HTR-8/SVneo (cell line): Measurements from ENCODE around the gene GMPR.
"Not testable (repeated sequence)": the region's sequence is repeated elsewhere in the genome, so short reads cannot be mapped to it uniquely, and the experiment has no call there.

Experiments used
- DNase-seq: peaks from one replicate; pipeline ENCODE4 v3.0.0; 2011; ENCODE audit warnings: low spot score, mixed read lengths; ENCODE audit not compliant: insufficient read length
- FAIRE-seq: peaks from 2 replicates; lab custom pipeline; 2011; peaks lifted over from hg19 to GRCh38; lab: Jason Lieb, UNC

Gene GMPR

DNA sequence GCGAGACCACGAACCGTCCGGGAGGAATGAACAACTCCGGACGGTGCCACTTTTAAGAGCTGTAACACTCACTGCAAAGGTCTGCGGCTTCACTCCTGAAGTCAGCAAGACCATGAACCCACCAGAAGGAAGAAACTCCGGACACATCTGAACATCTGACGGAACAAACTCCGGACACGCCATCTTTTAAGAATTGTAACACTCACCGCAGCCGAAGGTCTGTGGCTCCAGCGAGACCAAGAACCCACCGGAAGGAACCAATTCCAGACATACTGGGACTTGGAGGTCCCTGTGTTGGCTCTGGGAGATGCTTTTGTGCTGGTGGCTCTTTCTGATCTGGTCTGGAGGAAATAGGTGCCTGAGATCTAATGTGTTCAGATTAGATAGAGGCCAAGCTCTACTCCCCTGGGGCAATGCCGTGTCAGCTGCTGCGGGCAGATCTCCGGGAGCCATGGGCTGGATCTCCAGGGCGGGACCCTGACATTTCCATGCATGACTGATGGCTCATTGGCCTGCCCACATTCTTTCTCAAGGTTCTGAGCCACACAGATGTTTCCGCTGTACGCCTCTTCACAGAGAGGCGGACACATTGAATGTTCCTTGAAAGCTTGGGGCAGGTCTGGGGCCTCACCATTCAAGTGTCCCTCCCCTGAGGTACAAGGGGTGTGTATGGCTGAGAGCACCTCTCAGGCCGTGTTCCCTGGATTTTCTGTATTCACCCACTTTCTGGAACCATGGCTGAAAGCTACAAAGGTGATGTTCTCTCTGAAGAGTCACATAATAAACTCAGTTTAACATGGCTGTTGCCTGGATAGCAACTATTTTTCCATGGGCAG is 29.3 kb downstream of the GMPR start:
- FAIRE-seq (no peak), DNase-seq (no peak)

- FAIRE-seq, DNase-seq: not testable (repeated sequence)
These were observed 31.2 kb downstream of the GMPR start for GRCh38 chr6:16269442-16270070.

DNA sequence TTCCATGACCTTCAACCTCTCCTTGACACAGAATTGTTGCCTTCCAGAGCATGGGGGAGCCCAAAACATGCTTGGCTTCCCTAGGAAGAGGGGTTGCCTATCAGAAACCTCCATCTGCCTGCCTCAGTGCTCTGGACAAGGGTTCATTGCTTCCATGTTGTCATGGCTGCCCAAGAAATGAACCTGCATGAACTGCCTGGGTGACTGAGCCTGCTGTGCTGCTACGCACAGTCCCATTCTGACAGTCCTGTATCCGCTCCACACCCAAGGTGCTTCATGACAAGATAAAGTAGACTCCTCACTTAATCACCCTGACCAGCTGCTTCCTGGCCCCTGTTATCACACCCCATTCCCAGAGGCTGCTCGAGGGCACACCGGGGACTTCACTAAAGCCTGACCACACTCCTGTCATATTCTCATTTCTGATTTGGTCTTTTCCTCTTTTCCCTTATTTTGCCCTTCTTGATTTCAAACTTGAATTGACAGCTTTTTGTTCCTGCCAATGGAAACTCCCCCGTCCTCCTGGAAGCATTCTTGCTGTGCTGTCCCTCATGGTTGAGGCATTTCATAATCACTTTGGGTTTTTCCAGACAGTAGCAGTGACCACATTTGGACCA is 31.9 kb downstream of the GMPR start:
- FAIRE-seq (no peak), DNase-seq (no peak)

DNA sequence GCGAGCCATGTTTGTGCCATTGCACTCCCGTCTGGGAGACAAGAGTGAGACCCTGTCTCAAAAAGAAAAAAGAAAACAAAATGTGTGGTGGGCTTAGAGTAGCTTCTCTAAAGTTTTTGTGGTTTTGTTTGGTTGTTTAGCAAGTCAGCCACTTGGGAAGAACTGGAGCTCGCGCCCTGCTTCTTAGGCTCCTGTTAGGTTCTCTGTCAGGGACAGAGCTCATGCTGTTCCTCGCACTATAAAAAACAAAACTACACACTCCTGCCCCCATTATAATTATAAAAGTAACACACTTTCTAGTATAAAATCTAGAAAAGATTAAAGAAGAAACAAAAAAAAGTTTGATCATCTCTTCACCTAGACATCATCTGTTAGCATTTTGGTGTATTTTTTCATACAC is 33.0 kb downstream of the GMPR start:
- no peak for FAIRE-seq
- no peak for DNase-seq

GRCh38 chr6:16272201-16272600 is 33.8 kb downstream of the GMPR start:
- DNase-seq (no peak), FAIRE-seq (no peak)

DNA sequence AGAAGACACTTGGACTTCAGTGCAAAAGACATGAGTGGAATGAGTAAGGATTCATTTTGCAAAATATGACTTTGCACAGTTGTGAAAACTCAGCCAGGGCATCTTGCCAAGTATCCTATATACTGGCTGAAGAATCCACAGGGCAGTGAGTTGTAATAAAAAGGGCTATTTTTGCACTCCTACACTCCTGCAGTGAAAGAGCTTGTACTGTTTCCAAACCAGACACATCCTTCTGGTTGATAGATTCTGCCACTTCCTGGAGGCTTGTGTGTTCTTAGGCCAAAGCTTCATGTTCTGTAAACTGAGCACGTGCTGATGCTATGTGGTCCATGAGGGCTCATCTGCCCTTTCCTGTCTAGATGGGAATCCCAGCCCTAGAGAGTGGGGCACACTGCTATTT is 34.9 kb downstream of the GMPR start:
- FAIRE-seq = no peak
- DNase-seq = no peak

DNA sequence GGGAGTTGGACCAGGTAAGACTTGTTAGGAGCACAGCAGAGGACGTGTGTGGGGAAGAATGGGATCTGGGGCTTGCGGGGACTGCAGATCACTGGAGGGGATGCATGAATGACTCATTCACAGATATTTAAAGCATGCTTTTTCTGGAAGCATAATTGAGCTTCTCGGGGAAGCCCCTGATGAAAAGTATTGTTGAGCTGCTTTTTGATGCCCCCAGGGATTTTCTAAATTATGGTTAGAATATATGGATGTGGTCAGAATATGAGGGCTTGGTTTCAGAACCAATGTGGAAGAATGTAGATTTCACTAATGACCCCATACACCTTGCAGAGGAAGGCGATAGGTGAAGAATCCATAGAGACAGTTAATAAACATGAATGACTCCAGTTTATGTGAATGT is 36.1 kb downstream of the GMPR start:
- DNase-seq = no peak
- no peak for FAIRE-seq

GRCh38 chr6:16274885-16275589 is 36.6 kb downstream of the GMPR start:
- DNase-seq (no peak), FAIRE-seq (no peak)

DNA sequence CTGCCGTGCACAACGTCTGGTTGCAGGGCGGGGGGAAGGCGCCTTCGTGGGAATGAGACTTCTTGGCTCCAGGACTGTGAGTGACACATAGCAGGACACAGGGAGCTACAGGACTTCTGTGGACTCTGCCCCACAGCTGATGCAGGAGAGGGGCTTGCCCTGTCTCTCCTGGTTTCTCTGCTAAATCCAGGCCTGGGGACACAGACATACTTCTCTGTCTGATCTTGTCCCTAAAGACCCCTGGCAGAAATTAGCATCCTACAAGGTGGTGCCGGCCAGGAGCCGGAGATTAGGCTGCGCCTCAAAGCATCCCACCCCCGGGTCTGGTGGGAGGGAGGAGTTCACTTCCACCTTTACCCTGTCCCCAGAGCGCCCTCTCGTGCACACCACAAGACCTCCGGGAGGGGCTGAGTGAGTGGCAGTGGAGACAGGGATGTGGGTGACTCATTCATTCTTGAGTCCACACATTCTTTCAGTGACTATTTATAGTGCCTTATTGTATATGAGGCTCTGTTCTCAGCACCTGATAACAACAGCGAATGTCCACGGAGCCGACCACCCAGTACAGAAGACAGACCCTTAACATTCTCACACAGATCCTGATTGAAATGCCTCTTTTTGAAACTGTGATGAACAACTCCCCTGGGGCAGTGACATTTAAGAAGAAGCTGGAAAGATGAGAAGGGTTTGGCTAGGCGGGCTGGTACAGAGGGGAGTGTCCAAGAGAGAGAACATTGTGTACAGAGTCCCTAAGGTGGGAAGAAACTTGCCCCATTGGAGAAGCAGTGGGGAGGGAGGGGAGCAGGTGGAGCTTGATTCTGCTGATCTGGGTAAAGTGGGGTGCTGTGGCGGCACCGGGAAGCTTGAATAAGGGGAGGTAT is 39.0 kb downstream of the GMPR start:
- FAIRE-seq = peak; percentile 90
- DNase-seq = peak; percentile 95

DNA sequence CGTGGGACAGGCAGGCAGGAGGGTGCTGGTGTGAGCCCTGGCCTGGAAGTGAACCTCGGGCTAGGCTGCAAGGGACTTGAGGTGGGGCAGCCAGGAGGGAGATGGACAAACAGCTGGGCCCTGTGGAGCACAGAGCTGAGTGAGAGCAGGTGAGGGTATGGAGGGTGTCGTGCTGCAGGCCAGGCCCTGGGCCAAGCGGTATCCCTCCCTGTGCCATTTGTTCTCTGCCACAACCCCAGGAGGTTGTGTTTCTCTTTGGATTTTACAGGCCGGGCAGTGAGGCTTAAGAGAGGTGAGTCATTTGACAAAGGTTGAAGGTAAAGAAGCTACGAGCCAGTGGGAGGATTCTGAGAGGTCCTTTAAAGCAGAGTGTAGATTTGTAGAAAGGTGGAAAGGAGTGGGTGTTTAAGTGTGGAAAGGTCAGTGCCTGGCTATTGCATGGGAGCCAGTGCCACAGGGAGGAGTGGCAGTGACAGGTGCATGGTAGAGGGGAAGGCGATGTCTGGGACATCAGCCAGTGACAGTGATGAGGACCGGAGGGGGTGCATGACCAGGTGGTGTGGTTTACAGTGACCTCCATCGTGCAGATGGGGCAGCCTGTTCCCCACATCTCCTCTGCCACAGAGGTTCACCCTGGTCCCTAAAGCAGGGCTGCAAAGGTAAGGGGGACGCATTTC is 39.8 kb downstream of the GMPR start:
- FAIRE-seq (no peak), DNase-seq (no peak)

GRCh38 chr6:16278750-16279149 is 40.4 kb downstream of the GMPR start:
- DNase-seq (no peak), FAIRE-seq (no peak)

GRCh38 chr6:16279243-16279642 is 40.9 kb downstream of the GMPR start:
- FAIRE-seq = no peak
- no peak for DNase-seq

DNA sequence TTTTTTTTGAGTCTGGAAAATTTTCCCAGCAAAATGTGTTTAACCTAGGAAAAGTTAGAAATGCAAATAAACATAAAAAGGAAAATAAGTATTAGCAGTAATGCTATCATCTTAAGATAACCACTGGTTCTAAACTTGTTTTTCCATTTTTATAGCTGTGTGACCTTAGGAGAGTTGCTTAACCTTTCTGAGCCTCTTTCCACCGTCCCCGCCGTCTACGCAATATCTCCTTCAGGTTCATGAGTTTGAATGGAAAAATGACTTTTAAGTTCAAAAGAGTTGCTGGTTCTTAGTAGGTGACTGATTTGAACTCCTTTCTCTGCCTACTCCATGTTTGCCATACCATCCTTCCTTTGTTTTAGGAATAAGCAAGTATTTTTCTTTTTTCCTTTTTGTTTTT is 44.0 kb downstream of the GMPR start:
- no peak for FAIRE-seq
- DNase-seq = no peak

DNA sequence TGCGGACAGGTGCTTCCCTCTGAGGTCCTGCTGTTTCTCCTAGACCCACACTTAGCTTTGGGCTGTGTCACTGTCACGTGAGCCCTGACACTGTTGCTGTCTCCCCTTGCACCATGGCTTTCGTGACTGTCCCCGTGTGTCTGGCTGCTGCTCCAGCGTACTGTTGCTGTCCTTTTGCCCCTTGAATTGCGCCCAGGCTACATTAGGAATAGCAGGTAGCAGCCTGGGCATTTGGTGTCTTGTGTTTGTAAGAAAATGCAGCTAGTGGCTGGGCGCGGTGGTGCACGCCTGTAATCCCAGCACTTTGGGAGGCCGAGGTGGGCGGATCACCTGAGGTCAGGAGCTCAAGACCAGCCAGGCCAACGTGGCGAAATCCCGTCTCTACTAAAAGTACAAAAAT is 46.1 kb downstream of the GMPR start:
- FAIRE-seq (no peak), DNase-seq (no peak)

DNA sequence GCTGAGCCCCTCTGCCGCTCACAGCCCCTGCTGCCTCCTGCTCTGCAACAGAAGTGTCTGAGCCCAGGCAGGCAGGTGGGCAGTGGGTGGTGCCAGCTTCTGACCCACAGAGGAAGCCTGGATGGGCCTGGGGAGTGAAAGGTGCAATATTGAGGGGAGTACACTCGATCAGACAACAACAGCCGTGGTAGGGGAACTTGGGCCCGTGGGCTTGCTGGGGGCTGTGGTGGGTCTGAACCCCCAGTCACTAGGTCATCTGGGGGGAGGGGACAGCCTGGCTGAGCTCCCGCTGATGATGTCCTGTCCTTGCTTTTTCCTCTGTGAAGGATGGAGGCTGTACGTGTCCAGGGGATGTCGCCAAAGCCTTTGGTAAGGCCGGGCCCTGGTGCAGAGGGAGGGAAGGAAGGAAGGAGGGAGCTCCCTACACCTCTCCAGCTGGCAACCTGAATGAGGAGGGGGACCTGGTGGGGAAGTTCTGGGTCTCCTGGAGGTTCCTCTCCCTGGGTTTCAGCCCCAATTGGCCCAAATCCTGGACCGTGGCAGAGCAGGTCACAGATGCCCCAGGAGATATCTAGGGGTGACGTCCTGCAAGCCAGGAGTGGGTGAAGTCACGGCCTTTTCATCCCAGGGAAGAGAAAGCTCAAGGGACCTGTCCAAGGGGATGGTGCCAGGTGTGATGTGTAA is 47.2 kb downstream of the GMPR start:
- FAIRE-seq = no peak

DNA sequence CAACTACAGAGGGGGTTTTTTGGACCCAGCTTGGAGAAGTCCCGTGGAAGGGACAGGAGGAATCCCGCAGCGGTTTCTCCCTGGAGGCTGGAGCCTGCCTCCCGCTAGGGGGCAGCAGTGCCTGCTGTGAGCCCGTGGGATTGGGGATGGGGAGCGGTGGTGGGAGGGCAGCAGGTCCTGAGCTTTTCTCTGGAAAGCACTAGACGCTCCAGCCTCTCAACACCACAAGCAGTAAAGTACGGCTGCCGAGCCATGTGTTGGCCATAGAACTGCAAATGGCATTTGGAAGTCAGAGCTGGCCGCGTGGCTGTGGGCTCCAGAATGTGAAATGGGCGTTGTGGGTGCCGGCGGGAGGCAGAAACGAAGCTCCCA is 47.8 kb downstream of the GMPR start:
- FAIRE-seq (no peak), DNase-seq (peak; percentile 40)

More for the DNA sequence above, 47.2 kb downstream of the GMPR start:
- no peak for DNase-seq

GRCh38 chr6:16288163-16288562 is 49.8 kb downstream of the GMPR start:
- no peak for FAIRE-seq
- no peak for DNase-seq

DNA sequence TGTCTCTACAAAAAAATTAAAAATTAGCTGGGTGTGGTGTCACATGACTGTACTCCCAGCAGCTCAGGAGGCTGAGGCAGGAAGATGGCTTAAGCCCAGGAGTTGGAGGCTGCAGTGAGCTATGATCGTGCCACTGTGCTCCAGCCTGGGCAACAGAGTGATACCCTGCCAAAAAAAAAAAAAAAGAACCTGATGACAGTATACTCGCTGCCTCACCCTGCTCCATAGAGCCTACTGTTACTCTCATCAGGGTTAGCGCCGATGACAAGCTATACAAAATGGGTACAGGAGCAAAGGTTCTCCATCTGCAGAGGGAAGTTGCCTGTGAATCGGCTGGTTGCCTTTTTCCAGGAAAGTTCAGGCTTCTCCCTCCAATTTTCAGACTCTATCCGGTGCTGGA is 53.4 kb downstream of the GMPR start:
- DNase-seq (no peak), FAIRE-seq (no peak)

DNA sequence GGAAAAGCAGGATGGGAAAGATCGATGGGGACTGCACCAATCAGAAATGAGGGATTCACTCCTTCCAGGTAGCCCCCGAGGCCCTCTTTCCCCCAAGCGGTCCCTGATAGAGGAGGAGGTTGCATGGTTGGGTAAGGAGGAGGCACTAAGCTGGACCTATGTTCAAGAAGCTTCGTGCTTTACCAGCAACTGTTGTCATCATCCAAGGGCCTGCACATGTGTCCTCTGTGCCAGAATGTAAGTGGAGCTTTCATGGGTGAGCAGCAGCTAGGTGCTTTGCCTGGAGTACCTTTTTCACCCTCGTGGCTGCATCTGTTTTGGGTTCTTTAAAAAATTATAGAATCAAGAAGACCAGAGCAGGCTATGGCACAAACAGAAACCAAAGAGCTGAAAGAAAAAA is 54.0 kb downstream of the GMPR start:
- DNase-seq (no peak), FAIRE-seq (no peak)
